ENCODE data around the gene ZMYND8. TPM values are rescaled to one million over a fixed set of nuclear protein-coding genes. Genes with fewer than 3 reads are reported as not detected.

Gene ZMYND8
- total and polyA plus RNA-seq, 10 of the 15 experiments (the other 5 are each of a cell fraction or from before 2014, with no cell fraction given) = 12.9 to 54.8 (median 23.1) TPM

DNA sequence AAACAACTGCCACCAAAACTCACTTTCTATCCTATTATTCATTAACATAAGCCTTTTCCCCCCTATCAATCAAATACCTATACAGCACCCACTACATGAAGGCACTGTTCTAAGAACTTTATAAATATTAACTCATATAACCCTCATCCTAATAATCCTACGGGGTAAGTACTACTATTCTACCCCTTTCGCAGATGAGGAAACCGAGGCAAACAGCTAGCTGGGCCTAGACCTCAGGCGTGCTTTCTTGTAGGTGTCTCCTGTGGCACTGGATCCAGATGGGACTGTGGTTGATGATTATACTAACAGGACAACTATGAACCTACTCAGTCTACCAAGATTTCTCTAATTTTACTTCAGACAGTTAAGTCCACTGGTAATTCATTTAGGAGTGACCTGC, 131.6 kb downstream of the ZMYND8 start:
- no TSS peak for BruUV-seq (replicated peaks)
- ATAC-seq (no peak), FAIRE-seq (no peak), DNase-seq (ENCODE audit: low read depth, low spot score) (no peak)
- H2AFZ ChIP-seq (ENCODE audit: control insufficient read depth, low read depth, low read length) = no peak overlapping the region
- SMC1A ChIA-PET (ENCODE audit: uncharacterized antibody, unreplicated experiment) = no interaction called here
- POLR2A ChIA-PET = interaction anchor here (0.5 to 0.6 kb wide), 2 partner anchors 97 to 114 kb away, joined by 3 read pairs; no protein-coding TSS in a partner anchor
- no peak overlapping the region for H3K4me3 ChIP-seq
- WGBS (ENCODE audit: insufficient coverage, insufficient replicate concordance, low lambda C conversion rate, missing lambda C conversion rate) = 98% methylated on average over 4 of the region's 4 CpGs
- no peaks in the 10 kb centered on the region for H3K79me2 ChIP-seq (ENCODE audit: control insufficient read depth, insufficient read depth, low read length)
- TF ChIP-seq SUZ12 (IDR thresholded peaks at IDR 0.05; ENCODE audit: unreplicated experiment) = no peak
- CTCF ChIA-PET = no interaction called here
- no peaks in the 10 kb centered on the region for H3K9me3 ChIP-seq (replicated peaks; ENCODE audit: control insufficient read depth, insufficient read depth, low read length)
- H3K4me2 ChIP-seq (ENCODE audit: control insufficient read depth, insufficient read depth) = no peak overlapping the region
- peaks cover 31 to 41% of the 10 kb centered on the region in 2 experiments for H3K36me3 ChIP-seq (ENCODE audit: control insufficient read depth in 2 of 2, insufficient read depth in 2 of 2, low read length in 1 of 2)
- H4K20me1 ChIP-seq (ENCODE audit: control insufficient read depth, insufficient read depth) = no peaks in the 10 kb centered on the region
- H3K9ac ChIP-seq (ENCODE audit: control insufficient read depth, insufficient read depth, low read length) = no peak overlapping the region
- intact Hi-C loops (cut with micrococcal nuclease; ENCODE audit: unreplicated experiment) (no loop called here), in situ Hi-C loops (cut with MboI) (no loop called here)
- no peaks in the 10 kb centered on the region for H3K27me3 ChIP-seq (replicated peaks in 1 of 2; ENCODE audit: control insufficient read depth in 2 of 2, insufficient read depth in 2 of 2, low read length in 1 of 2)
- no peaks in the 10 kb centered on the region; the same call in 1 of the 2 replicates for H3K4me1 ChIP-seq (ENCODE audit: control insufficient read depth, insufficient read depth, low read length)
- RAD21 ChIA-PET (ENCODE audit: unreplicated experiment) = interaction anchor here (0.9 to 1.3 kb wide), 2 partner anchors 157 to 159 kb away, joined by 3 read pairs; no protein-coding TSS in a partner anchor
- H3K27ac ChIP-seq (ENCODE audit: control insufficient read depth, insufficient read depth) = no peak overlapping the region

DNA sequence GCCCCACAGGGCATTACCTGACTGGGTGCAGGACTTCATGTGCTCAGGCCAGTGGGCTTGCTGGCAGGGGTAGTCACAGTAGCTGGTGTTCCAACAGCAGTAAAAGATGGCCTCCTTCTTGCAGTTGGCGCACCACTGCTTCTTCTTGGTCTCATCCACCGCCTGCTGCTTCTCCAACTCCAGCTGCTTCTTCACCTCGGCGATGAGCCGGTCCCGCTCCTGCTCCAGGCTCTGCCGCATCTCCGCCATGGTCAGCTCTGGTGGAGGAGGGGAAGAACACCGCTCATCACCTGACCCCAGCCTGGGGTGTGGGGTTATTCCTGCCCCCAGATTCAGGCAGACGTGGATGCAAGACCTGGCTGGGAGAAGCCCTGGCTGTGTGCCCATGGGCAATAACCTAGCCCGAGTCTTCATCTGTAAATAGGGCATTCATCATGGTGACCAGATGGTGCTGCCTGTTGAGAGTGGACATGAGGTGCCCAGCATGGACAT, 132.2 kb downstream of the ZMYND8 start:
- H3K9ac ChIP-seq (ENCODE audit: control insufficient read depth, insufficient read depth, low read length) = no peak overlapping the region
- WGBS (ENCODE audit: insufficient coverage, insufficient replicate concordance, low lambda C conversion rate, missing lambda C conversion rate) = 97% methylated on average over 11 of the region's 11 CpGs
- ChIA-PET POLR2A (interaction anchor here (0.6 kb wide), 1 partner anchor 30 kb away, joined by 3 read pairs; no protein-coding TSS in a partner anchor), SMC1A (ENCODE audit: uncharacterized antibody, unreplicated experiment) (no interaction called here), RAD21 (ENCODE audit: unreplicated experiment) (interaction anchor here (0.9 to 1.3 kb wide), 2 partner anchors 158 to 160 kb away, joined by 3 read pairs; no protein-coding TSS in a partner anchor), CTCF (interaction anchor here (1.3 to 3.8 kb wide), 2 partner anchors 17 to 159 kb away, joined by 3 to 38 read pairs; no protein-coding TSS in a partner anchor)
- no peak for FAIRE-seq
- no peak overlapping the region for H3K27ac ChIP-seq (ENCODE audit: control insufficient read depth, insufficient read depth)
- no peak overlapping the region for H3K4me3 ChIP-seq
- in situ Hi-C loops (cut with MboI) = no loop called here
- no peaks in the 10 kb centered on the region for H4K20me1 ChIP-seq (ENCODE audit: control insufficient read depth, insufficient read depth)
- no TSS peak for BruUV-seq (replicated peaks)
- H3K79me2 ChIP-seq (ENCODE audit: control insufficient read depth, insufficient read depth, low read length) = no peaks in the 10 kb centered on the region
- H2AFZ ChIP-seq (ENCODE audit: control insufficient read depth, low read depth, low read length) = no peak overlapping the region
- TF ChIP-seq POLR2A (IDR thresholded peaks at IDR 0.05; ENCODE audit: low read depth, low read length) = 0 out of 2 replicates have a peak, but pooled peaks have one; percentile 43
- no peak for TF ChIP-seq NR2C2 (IDR thresholded peaks at IDR 0.05; ENCODE audit: borderline replicate concordance, control insufficient read depth, insufficient read length, low read depth)
- no peak for TF ChIP-seq MTA3 (IDR thresholded peaks at IDR 0.05; ENCODE audit: borderline replicate concordance, low read length)
- TF ChIP-seq GABPA (IDR thresholded peaks at IDR 0.05; ENCODE audit: low read depth) = no peak
- no peak for ATAC-seq
- no peaks in the 10 kb centered on the region; the same call in 1 of the 2 replicates for H3K4me1 ChIP-seq (ENCODE audit: control insufficient read depth, insufficient read depth, low read length)
- intact Hi-C loops (cut with micrococcal nuclease; ENCODE audit: unreplicated experiment) = no loop called here
- H3K9me3 ChIP-seq (replicated peaks; ENCODE audit: control insufficient read depth, insufficient read depth, low read length) = no peaks in the 10 kb centered on the region
- H3K4me2 ChIP-seq (ENCODE audit: control insufficient read depth, insufficient read depth) = no peak overlapping the region
- no peak for DNase-seq (ENCODE audit: low read depth, low spot score)
- H3K36me3 ChIP-seq (ENCODE audit: control insufficient read depth in 2 of 2, insufficient read depth in 2 of 2, low read length in 1 of 2) = peaks cover 29 to 46% of the 10 kb centered on the region in 2 experiments
- H3K27me3 ChIP-seq (replicated peaks in 1 of 2; ENCODE audit: control insufficient read depth in 2 of 2, insufficient read depth in 2 of 2, low read length in 1 of 2) = no peaks in the 10 kb centered on the region

All from GM12878 (cell line).